ENCODE measurements around the gene MCF2L2.

DNA sequence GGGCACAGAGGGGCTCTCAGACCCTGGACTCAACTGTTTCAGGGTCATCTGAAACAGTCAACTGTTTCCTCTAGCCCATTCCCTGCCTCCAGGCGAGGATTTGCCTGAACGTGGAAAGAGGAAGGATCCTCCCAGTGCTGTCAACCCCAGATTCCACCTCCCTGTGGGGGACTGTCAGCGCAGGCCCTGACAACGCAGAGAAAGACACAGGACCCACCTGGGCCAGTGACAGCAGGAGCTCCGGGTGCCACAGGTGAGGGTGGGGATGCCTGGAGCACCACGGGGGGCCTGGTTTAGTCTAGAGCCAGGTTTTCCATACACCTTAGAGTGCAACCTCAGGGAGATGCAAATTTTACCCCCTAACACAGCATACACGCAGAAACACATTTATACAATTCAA, 246.3 kb downstream of the MCF2L2 start:
- no peak for TF ChIP-seq TAF1 (IDR thresholded peaks at IDR 0.05; ENCODE audit: borderline replicate concordance, insufficient read depth, low read length)
- TF ChIP-seq, protein P1, sequence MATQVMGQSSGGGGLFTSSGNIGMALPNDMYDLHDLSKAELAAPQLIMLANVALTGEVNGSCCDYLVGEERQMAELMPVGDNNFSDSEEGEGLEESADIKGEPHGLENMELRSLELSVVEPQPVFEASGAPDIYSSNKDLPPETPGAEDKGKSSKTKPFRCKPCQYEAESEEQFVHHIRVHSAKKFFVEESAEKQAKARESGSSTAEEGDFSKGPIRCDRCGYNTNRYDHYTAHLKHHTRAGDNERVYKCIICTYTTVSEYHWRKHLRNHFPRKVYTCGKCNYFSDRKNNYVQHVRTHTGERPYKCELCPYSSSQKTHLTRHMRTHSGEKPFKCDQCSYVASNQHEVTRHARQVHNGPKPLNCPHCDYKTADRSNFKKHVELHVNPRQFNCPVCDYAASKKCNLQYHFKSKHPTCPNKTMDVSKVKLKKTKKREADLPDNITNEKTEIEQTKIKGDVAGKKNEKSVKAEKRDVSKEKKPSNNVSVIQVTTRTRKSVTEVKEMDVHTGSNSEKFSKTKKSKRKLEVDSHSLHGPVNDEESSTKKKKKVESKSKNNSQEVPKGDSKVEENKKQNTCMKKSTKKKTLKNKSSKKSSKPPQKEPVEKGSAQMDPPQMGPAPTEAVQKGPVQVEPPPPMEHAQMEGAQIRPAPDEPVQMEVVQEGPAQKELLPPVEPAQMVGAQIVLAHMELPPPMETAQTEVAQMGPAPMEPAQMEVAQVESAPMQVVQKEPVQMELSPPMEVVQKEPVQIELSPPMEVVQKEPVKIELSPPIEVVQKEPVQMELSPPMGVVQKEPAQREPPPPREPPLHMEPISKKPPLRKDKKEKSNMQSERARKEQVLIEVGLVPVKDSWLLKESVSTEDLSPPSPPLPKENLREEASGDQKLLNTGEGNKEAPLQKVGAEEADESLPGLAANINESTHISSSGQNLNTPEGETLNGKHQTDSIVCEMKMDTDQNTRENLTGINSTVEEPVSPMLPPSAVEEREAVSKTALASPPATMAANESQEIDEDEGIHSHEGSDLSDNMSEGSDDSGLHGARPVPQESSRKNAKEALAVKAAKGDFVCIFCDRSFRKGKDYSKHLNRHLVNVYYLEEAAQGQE (IDR thresholded peaks at IDR 0.05; ENCODE audit: insufficient read depth in 1 of 2, low read depth in 2 of 2, low read length in 2 of 2) = no peak
- TF ChIP-seq POLR2AphosphoS5 (IDR thresholded peaks at IDR 0.05; ENCODE audit: low read depth, low read length) = no peak
- no peak for TF ChIP-seq FOXP2 (optimal IDR thresholded peaks at IDR 0.05; ENCODE audit: borderline replicate concordance, extremely low read depth, extremely low read length, insufficient read depth)
- no peak for TF ChIP-seq SIN3A (IDR thresholded peaks at IDR 0.05; ENCODE audit: borderline replicate concordance, insufficient read depth, low read length)

Measured in PFSK-1 (cell line).